HG02981 (cell line): ENCODE data around the gene SFXN2.
"Not testable (repeated sequence)": the region's sequence is repeated elsewhere in the genome, so short reads cannot be mapped to it uniquely, and the experiment has no call there.

Experiments used
- ATAC-seq: cut with Tn5 transposase; IDR thresholded peaks from one replicate; pipeline ENCODE4 v1.9.1; 2021; ENCODE audit warnings: mild to moderate bottlenecking, moderate library complexity; ENCODE audit not compliant: unreplicated experiment

Gene SFXN2

DNA sequence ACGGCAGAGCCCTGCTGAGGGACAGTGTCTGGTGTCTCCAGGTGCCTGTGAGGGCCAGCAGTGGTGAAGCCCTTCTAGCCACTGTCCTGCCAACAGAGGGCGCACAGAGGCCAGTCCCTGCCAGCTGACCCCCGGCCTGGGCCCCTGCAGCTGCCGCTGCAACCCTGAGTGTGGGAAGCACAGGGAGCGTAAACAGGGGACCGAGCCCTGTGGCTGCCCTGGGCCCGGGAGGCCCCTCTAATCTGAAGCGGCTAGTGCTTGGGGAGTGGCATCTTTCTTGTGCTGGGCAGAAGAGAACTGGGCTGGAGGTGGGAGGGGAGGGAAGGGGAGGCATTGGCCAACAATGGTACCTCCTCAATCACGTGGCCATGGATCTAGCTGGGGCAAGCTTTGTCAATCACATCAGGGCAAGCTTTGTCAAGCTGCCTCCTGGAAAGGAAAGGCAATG, 35.6 kb upstream of the SFXN2 start:
- ATAC-seq, result no peak

DNA sequence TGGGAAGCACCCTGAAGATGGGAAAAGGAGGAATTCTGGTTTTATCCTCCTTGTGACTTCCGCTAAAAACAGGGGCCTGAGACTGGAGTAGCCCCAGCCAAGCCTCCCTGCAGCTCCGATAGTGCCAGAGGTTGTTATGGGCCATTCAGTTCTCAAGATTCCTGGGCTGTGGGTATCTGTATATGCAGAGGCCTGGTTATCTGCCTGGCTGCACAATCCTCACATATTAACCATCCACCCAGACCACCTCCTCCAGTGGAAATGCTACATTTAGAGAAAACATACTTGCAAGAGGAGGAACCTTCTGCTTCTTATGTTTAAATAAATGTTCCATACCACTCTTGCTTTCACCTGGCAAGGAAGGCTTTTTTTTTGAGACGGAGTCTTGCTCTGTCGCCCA, 34.8 kb upstream of the SFXN2 start:
- ATAC-seq, result no peak

DNA sequence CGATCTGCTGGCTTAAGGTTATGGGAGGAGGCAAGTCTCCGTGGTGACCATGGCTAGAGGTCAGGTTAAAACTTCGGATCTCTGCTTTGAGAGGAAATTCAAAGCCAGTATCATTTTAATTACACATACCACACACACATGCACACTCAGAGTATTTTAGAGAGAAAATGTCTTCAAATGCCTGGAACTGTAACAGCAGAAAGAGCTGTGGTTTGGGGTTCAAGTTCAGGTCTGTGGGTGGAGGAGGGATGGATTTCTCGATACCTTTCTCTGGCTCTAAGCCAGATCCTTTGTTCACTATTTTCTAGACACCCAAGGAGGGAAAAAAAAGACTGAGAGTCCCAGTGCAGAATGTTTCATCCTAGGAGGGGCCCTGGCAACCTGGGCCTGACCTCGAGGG, 32.7 kb upstream of the SFXN2 start:
- ATAC-seq, result no peak

DNA sequence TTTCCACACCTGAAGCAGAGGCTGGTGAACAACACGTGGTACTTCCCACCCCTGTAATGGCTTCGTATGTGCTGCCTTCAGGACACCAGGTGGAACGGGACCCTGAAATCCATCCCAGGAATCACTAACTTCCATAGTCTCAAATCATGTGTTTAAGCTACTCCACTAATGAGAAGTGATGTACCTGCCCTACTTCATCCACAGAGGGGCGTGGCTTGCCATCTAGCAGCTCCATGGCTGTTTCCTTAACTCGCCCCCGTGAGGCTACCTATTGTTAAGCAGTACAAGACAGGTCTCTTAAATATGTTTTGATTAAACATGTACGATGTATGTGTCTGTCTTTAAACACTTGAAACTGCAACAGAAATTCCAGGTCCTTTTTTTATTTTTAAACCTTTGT, 32.0 kb upstream of the SFXN2 start:
- ATAC-seq, result no peak

DNA sequence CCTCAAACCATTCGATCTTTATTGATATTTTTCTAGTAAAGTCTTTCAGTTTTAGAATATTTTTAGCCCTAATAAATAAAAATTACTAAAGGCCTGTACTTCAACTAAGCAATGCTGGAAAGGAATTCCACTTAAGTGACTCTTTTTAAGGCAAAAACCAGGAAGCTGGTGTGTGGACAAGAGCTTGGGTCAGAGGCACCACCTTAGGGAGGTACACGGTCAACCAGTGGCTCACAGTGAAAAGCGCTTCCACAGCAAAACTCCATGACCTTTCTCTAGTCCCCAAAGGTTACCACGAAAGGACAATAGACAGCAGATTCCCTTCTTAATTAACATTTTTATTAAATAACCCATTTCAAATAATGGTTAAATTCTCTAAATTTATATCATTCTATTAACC, 31.5 kb upstream of the SFXN2 start:
- no peak for ATAC-seq

DNA sequence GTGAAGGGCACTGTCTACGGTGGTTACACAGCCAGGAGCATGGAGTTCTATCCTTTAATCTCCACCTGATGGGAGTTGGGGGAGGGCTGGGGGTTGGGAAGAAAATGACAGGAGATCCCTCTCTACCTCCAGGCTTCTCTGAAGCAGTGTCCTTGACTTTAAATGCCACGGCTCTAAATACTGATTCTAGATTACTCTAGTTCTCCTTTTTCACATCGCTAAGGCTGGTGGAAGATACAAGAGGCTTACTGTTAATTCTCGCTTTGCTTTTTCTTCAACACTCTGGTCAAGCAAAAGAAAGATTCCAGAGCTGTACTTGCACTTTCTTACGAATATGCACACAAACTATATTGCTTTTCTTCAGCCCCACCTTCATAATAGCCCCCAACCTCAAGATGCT, 30.7 kb upstream of the SFXN2 start:
- no peak for ATAC-seq

DNA sequence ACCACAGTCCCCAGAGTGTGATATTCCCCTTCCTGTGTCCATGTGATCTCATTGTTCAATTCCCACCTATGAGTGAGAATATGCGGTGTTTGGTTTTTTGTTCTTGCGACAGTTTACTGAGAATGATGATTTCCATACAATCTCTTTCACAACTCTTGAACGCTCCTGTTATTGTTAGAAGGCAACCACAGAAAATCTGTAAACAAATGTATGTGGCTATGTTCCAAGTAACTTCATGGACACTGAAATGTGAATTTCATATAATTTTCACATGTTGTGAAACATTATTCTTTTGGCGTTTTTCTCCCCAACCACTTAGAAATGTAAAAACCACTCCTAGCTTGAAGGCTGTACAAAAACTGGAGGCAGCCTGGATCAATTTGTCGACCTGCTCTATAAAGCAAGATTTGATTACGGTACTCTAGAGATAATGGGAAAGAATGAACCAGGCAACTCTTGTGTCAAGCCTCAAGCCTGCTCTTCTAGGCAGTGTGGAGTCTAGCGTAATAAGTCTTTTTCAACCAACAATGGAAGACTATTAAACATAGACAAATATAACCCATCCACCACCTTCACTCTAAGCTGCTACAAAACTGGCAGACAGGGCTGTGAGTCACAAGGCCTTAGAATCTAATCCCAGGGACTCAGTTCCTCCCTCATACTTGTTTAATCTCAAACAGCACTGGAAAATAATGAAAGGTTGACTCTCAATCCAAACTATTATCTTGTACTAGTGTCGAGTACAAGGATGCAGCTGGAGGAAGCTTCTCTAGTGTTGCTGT, 23.0 kb upstream of the SFXN2 start:
- no peak for ATAC-seq

DNA sequence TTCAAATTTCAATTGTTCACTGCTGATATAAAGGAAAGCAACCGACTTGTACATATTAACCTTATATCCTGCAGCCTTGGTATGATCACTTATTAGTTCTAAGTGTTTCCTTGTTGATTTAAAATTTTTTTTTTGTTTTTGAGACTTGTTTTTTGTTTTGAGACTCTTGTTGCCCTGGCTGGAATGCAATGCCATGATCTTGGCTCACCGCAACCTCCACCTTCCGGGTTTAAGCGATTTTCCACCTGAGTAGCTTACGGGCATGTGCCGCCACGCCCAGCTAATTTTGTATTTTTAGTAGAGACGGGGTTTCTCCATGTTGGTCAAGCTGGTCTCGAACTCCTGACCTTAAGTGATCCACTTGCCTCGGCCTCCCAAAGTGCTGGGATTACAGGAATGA, 19.0 kb upstream of the SFXN2 start:
- not testable (repeated sequence) for ATAC-seq

DNA sequence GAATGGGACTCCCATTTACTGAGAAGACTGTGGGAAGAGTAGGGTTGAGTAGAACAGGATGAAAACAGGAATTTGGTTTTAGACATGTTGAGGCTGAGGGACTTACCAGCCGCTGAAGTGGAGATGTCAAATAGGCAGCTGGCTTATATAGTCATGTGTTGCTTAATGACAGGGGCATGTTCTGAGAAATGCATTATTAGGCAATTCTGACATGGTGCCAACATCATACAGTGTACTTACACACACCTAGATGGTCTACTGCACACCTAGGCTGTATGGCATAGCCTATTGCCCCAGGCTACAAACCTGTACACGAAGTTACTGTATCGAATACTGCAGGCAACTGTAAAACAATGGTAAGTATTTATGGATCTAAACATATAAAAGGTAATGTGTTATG, 17.7 kb upstream of the SFXN2 start:
- no peak for ATAC-seq

DNA sequence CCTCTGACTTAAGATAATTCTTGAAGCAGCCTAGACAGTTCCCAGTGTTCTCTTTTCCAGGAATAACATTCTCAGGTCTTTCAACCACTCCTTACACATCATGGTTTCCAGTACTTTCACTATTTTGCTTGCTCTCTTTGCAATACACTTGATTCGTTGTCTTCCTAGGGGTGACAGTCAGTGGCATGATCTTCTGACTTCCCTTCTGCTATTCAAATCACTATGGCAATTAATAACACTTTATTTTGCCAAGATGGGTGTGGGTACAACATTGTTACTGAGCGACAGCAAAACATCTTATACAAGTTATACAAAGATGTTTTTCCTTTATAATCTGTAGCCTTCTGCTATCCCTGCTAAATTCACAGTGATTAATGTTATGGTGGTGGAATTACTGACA, 15.5 kb upstream of the SFXN2 start:
- no peak for ATAC-seq

DNA sequence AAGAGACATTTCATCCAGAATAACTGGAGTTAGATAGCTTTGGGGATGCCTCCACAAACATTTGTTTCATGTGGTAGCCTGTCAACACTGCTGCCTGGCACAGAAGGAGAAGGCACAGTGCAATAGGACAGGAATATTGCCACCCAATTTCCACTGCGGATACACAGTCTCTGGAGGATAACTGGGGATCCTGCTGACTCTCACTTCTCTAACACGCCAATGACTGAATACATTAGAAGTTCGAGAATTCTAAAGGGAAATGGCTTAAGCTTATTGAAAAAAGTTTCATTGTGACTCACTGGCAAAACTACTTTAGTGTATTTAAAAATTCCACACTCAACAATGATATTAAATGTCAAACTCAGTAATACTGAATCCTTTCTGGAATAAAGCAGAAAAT, 13.2 kb upstream of the SFXN2 start:
- no peak for ATAC-seq

DNA sequence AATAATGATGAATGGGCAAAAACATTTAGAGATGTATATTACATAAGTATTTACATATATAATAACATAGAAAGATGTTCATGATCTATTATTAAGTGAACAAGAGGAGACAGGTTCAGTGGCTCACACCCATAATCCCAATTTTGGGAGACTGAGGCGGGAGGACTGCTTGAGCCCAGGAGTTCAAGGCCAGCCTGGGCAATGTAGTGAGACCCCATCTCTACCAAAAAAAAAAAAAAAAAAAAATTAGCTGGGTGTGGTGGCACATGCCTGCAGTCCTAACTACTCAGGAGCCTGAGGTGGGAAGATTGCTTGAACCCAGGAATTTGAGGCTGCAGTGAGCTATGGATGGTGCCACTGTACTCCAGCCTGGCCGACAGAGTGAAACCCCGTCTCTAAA, 12.6 kb upstream of the SFXN2 start:
- ATAC-seq, result no peak

DNA sequence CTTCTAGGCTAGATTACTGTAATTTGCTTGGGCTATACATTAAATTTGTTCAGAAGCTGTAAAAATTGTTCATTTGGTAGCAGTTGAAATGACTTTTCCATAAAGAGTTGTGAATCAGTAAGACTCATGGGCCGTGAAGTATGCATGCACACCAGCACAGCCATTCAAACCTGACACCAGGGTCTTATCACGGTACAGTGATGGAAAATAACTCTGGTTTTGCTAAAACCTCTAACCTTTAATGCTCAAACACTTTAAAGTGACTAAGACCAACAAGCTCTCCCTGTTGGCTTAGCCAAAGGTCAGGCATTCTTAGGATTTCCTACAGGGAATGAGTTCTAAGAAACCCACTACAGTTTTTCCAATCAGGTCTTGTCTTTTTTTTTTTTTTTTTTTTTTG, 11.7 kb upstream of the SFXN2 start:
- no peak for ATAC-seq

DNA sequence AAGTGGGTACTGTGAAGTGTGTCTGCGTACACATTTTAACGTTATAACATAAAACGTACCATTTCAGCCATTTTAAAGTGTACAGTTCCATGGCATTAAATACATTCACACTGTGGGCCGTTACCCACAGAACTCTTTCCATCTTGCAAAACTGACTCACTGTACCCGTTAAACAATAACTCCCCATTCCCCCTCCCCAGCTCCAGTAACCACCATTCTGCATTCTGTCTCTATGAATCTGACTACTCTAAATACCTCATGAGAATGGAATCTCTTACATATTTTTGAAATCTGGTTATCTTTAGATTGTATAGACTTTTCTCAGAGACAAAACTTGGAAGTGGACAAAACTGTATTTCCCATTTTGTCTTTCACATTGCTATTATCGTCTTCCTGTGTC, 9.5 kb upstream of the SFXN2 start:
- no peak for ATAC-seq

DNA sequence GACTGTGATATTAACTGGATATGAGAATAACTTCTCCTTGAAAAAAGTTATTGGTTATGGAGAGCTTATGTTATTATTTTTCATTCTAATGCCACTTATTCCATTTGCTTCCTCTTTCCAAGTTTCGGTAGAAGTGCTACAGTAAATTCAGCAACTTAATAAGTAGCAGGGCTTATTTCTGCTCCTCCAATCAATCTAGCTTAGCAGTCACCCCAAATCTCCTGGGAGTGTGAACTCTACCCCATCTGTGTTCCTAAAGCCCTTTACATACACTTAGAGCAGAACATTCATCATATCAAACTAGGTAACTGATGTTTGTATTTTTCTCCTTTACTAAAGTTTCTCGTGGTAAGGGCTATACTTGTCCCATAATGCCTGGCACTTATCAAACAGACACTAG, 8.9 kb upstream of the SFXN2 start:
- no peak for ATAC-seq

DNA sequence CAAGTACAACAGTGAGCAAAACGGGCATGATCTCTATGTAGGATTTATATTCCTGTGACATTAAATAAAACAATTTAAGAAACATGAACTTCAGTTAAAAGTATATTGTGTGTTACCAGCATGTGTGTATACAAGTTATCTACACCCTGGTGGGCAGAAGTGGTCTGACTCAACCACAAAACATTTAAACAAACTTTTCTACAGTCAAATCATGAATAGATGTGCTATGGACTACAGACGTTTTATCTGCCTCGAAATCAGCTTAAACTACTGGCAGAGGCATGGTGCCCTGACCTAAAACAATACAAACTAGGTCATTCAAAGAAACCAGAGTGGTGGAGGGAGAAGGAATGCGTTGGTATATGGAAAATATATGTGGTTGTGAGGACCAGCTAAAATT, 3.8 kb upstream of the SFXN2 start:
- ATAC-seq, result no peak

DNA sequence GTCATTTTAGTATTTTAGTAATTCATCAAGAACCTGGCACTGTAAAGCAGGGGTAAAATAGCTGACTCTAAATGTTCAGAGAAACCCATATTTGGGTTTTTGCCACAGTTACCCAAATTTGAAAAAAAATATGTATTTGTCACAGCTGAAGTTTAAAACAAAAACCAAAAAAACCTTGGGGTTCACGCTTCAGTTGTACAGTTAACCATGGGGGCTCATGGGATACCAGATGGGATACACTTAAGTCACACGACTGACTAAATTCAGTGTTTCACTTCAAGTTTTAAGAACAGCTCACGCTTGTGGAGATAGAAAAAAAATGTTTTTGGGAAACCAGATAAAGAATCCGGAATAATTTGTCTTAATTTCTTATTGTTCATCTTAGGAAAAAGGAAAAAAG, 2.3 kb upstream of the SFXN2 start:
- ATAC-seq, result no peak

DNA sequence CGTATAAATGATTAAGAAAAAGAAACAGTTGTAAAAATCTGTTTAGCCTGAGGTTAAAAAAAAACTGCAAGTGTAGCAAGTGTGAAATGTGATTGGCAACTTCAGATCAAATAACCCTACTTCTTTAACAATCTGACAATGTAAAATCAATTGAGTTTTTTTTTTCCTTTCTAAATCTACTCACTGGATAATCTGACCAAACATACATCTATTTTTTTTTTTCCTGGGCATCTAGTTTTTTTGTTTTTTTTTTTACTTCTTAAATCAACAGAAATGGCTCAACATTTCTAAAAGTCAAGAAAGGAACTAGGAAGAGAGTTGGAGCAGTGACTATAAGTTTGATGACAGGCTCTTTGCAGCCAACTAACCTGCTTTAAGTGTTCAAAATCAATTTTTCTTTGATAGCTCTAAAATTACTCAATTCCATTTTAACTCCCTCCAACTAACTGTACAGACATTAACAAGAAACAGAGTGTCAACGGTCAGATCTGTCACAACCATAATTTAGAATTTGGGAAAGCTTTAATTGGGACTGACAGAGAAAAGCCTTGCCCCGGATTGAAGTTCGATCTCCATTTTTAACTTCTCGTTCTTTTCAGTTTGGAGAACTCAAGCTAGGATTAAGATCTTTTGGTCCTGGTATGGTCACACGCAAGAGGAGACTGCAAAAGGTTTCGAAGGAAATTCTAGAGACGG, 1.4 kb upstream of the SFXN2 start:
- ATAC-seq, result no peak

DNA sequence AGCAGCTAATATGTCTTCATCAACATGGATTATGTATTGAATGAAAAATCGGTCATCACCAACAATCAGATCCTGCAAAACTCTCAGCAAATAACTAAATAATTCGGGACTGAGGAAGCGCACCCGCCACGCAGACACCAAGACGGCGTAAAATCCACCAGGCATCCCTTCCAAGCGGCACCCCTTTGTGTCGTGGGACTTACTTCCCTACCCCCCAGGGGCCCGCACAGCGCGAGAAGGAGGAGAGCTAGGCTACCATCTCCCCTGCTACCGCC, 960 bp upstream of the SFXN2 start:
- peak; percentile 38 for ATAC-seq

DNA sequence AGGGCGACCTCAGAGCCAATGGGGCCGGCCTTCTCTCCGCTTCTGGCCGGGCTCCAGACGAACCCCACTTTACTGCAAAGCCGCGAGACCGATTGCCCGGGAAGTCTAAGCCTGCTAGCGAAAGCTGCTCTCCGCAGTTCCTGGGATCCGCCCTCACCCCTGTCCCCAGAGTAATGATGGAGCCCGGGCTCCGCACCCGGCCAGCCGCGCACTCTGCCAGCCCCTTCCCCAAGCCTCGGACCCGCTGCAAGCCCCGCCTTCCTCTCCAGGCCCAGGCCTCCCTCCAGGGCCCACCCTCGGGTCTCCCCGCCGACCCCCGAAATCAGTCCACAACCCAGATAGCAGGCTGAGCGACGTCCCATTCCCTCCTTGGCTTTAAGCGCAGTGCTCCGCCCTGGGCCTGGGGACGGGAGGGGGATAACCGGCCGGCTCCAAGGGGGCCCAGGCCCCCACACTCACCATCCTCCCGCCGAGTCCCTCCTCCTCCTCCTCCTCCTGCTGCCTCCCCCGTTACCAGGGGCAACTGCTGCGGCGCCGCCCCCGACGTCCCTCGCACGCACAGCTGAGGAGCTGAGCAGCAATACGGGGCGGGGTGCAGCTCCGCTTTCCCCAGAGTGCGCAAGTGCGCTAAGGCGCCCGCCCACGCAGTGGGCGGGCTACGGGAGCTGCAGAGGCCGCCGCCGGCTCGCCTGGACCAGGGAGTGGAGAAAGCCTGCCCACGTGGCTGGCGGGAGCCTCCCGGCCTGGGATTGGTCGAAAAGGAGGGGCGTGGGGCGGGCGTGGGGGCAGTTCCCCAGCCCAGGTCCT, 419 bp upstream of the SFXN2 start, which contains the start of gene ARL3:
ARL3 (minus strand) TSS at position 584 of the 807 bp plus-strand sequence; CDS start at position 462, 122 bp downstream.
- ATAC-seq, result peak; percentile 79

DNA sequence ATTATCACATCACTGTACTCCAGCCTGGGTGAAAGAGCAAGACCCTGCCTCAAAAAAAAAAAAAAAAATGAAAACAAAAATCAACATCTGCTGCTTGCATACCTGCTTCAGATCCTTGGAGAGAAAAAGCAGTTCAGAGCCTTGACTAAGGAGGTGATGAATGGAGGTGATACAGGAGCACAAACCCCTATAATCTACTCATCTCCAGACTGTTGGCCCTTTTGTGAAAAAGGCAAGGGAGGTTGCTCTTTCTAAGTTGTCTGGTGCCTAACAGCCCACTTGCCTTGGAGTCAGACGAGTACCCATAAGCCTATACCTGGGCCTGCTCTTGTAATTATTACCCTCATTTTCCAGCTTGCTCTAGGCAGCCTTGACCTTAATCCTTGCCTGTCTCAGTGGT, 1.4 kb downstream of the SFXN2 start:
- no peak for ATAC-seq
